ENCODE results near the gene BTLA.

The BTLA gene

DNA sequence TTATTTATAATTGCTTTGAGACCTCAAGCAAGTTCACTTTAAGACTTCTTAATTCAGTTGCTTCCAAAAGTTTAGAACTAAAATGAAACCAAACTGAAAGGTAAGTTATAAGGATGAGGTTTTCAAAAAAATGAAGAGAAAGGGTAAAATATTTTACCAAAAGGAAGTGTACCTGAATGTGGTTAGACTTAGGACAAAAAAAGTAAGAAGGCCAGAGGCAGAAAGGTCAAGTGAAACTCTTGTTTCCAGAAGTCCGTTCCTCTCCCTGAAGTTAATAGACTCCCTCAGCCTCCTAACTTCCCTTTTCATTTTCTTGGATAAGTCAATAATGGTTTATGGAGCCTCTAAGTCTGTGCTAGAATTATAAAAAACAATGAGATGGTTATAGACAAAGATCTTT, 16.6 kb downstream of the BTLA start:
- peaks cover under 1% of the 10 kb centered on the region; the same call in 1 of the 2 replicates for H3K36me3 ChIP-seq (ENCODE audit: low read length)
- no peak overlapping the region for H3K27ac ChIP-seq (ENCODE audit: low read depth, low read length)
- H3K9me2 ChIP-seq (replicated peaks; ENCODE audit: insufficient read depth, low read length): no peaks in the 10 kb centered on the region
- peak overlapping the region; percentile 10 for H3K4me2 ChIP-seq (ENCODE audit: low read depth, low read length, poor library complexity, severe bottlenecking)
- H3K79me2 ChIP-seq (ENCODE audit: insufficient read depth, low read length): no peaks in the 10 kb centered on the region
- H3K4me3 ChIP-seq (ENCODE audit: insufficient read depth, low read length, poor library complexity, severe bottlenecking): no peak overlapping the region
- H3K9me3 ChIP-seq (ENCODE audit: insufficient read depth, low read length): no peaks in the 10 kb centered on the region
- no peak for TF ChIP-seq EZH2phosphoT487 (conservative IDR thresholded peaks at IDR 0.05; ENCODE audit: low read length)
- TF ChIP-seq, protein P1, sequence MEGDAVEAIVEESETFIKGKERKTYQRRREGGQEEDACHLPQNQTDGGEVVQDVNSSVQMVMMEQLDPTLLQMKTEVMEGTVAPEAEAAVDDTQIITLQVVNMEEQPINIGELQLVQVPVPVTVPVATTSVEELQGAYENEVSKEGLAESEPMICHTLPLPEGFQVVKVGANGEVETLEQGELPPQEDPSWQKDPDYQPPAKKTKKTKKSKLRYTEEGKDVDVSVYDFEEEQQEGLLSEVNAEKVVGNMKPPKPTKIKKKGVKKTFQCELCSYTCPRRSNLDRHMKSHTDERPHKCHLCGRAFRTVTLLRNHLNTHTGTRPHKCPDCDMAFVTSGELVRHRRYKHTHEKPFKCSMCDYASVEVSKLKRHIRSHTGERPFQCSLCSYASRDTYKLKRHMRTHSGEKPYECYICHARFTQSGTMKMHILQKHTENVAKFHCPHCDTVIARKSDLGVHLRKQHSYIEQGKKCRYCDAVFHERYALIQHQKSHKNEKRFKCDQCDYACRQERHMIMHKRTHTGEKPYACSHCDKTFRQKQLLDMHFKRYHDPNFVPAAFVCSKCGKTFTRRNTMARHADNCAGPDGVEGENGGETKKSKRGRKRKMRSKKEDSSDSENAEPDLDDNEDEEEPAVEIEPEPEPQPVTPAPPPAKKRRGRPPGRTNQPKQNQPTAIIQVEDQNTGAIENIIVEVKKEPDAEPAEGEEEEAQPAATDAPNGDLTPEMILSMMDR (IDR thresholded peaks at IDR 0.05; ENCODE audit: insufficient read depth, low read length, poor library complexity, severe bottlenecking): no peak
- H3F3A ChIP-seq (ENCODE audit: insufficient read depth): no peaks in the 10 kb centered on the region
- H2AFZ ChIP-seq (ENCODE audit: low read depth, low read length, severe bottlenecking): no peak overlapping the region
- H4K20me1 ChIP-seq (ENCODE audit: low read depth, low read length): no peaks in the 10 kb centered on the region
- no peaks in the 10 kb centered on the region for H3K27me3 ChIP-seq (ENCODE audit: low read length)
- H3K9ac ChIP-seq (ENCODE audit: low read length): no peak overlapping the region

DNA sequence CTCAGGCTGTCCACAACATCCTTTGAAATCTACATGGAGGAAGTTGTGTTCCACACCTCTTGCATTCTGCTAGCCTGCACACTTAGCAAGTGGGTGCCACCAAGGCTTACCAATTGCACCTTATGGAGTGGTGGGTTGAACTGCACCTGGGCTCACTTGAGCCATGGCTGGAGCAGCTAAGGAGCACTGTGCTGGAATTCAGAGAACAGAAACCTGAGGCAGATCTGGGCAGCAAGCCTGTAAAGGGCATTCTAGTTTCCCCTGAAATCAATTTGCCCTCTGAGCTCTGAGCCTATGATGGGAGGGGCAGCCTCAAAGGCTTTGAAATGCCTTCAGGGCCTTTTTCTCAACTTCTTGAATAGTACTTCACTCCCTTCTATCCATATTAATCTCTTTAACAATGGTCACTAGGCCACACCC, 18.0 kb downstream of the BTLA start:
- no peak overlapping the region for H3K4me2 ChIP-seq (ENCODE audit: low read depth, low read length, poor library complexity, severe bottlenecking)

DNA sequence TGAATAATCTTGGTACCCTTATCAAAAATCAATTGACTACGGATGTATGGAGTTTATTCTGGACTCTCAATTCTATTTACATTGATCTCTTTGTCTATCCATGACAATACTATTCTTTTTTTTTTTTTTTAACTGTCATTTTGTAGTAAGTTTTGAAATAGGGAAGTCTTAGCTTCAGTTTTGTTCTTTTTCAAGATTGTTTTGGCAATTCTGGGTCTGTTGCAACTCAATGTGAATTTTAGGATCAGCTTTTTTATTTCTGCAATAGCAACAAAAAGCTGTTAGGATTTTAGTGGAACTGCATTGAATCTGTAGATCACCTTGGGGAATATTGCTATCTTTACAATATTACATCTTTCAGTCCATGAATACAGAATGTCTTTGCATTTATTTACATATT, 21.4 kb downstream of the BTLA start:
- Histone ChIP-seq H4K20me1 (ENCODE audit: low read depth, low read length) (no peaks in the 10 kb centered on the region), H3K4me2 (ENCODE audit: low read depth, low read length, poor library complexity, severe bottlenecking) (no peak overlapping the region), H3K27me3 (ENCODE audit: low read length) (no peaks in the 10 kb centered on the region), H3K36me3 (ENCODE audit: low read length) (peaks cover 3% of the 10 kb centered on the region), H3F3A (ENCODE audit: insufficient read depth) (no peaks in the 10 kb centered on the region), H3K9me2 (replicated peaks; ENCODE audit: insufficient read depth, low read length) (no peaks in the 10 kb centered on the region), H3K4me3 (ENCODE audit: insufficient read depth, low read length, poor library complexity, severe bottlenecking) (no peak overlapping the region), H3K79me2 (ENCODE audit: insufficient read depth, low read length) (no peaks in the 10 kb centered on the region), H3K9ac (ENCODE audit: low read length) (no peak overlapping the region), H3K9me3 (ENCODE audit: insufficient read depth, low read length) (no peaks in the 10 kb centered on the region), H3K27ac (ENCODE audit: low read depth, low read length) (no peak overlapping the region), H2AFZ (ENCODE audit: low read depth, low read length, severe bottlenecking) (no peak overlapping the region)
- TF ChIP-seq EZH2phosphoT487 (conservative IDR thresholded peaks at IDR 0.05; ENCODE audit: low read length): no peak
- TF ChIP-seq, protein P1 (IDR thresholded peaks at IDR 0.05; ENCODE audit: insufficient read depth, low read length, poor library complexity, severe bottlenecking): no peak

More for the DNA sequence above, 18.0 kb downstream of the BTLA start:
- Histone ChIP-seq H4K20me1 (ENCODE audit: low read depth, low read length) (no peaks in the 10 kb centered on the region), H3K4me3 (ENCODE audit: insufficient read depth, low read length, poor library complexity, severe bottlenecking) (no peak overlapping the region), H3K27me3 (ENCODE audit: low read length) (no peaks in the 10 kb centered on the region), H3K36me3 (ENCODE audit: low read length) (peaks cover 3% of the 10 kb centered on the region), H3K9me2 (replicated peaks; ENCODE audit: insufficient read depth, low read length) (no peaks in the 10 kb centered on the region), H3F3A (ENCODE audit: insufficient read depth) (no peaks in the 10 kb centered on the region), H3K9me3 (ENCODE audit: insufficient read depth, low read length) (no peaks in the 10 kb centered on the region), H2AFZ (ENCODE audit: low read depth, low read length, severe bottlenecking) (no peak overlapping the region), H3K79me2 (ENCODE audit: insufficient read depth, low read length) (no peaks in the 10 kb centered on the region), H3K9ac (ENCODE audit: low read length) (no peak overlapping the region), H3K27ac (ENCODE audit: low read depth, low read length) (no peak overlapping the region)
- TF ChIP-seq, protein P1 (IDR thresholded peaks at IDR 0.05; ENCODE audit: insufficient read depth, low read length, poor library complexity, severe bottlenecking): no peak
- TF ChIP-seq EZH2phosphoT487 (conservative IDR thresholded peaks at IDR 0.05; ENCODE audit: low read length): no peak
